ENCODE measurements around the gene CXCL12. TPM values are rescaled to one million over a fixed set of nuclear protein-coding genes. Genes with fewer than 3 reads are reported as not detected.

CXCL12 gene
- total RNA-seq, 1 experiment from 2014 or later = 0.47 TPM

DNA sequence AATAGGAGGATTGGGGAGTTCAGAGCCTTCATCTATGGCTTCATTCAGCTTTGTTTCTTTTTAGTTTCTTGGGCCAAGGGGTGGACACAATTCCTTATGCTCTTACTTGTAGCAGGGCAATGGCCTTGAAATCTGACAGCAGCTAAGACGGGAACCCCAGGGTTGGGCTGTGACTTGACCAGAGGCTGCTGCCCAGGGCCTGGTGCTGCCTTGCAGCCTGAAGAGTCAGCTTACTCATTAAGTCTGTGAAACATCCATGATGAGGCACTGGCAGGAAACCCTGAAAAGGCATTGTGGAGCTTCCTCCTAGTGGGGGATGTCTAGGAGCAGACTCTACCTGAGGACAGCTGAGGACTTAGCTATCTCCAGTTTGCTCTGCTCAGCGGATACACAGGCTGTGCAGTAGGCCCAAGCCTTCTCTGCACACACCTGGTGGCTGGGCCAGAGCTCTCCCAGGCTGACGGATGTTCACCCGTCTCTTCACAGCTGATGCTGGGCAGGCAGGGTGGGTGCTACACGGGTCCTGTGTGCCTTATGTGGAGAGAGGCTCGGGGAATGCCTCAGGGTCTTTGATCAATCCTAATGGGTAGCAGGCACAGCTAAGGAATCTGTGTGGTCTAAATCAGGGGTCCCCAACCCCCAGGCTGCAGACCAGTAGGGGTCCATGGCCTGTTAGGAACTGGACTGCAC, 17.8 kb downstream of the CXCL12 start:
- TF ChIP-seq SRF (IDR thresholded peaks at IDR 0.05; ENCODE audit: low read depth) = no peak
- TF ChIP-seq, protein P1, sequence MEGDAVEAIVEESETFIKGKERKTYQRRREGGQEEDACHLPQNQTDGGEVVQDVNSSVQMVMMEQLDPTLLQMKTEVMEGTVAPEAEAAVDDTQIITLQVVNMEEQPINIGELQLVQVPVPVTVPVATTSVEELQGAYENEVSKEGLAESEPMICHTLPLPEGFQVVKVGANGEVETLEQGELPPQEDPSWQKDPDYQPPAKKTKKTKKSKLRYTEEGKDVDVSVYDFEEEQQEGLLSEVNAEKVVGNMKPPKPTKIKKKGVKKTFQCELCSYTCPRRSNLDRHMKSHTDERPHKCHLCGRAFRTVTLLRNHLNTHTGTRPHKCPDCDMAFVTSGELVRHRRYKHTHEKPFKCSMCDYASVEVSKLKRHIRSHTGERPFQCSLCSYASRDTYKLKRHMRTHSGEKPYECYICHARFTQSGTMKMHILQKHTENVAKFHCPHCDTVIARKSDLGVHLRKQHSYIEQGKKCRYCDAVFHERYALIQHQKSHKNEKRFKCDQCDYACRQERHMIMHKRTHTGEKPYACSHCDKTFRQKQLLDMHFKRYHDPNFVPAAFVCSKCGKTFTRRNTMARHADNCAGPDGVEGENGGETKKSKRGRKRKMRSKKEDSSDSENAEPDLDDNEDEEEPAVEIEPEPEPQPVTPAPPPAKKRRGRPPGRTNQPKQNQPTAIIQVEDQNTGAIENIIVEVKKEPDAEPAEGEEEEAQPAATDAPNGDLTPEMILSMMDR (IDR thresholded peaks at IDR 0.05 in 2 of 3, conservative IDR thresholded peaks at IDR 0.05 in 1 of 3; ENCODE audit: borderline replicate concordance in 1 of 3, insufficient read depth in 1 of 3, low read depth in 2 of 3, low read length in 2 of 3) = no peak
- TF ChIP-seq MAX (IDR thresholded peaks at IDR 0.05) = no peak
- TF ChIP-seq SIN3A (IDR thresholded peaks at IDR 0.05; ENCODE audit: low read depth) = no peak
- no peak for TF ChIP-seq EZH2 (IDR thresholded peaks at IDR 0.05)
- no peak for TF ChIP-seq ZNF274 (IDR thresholded peaks at IDR 0.05; ENCODE audit: low read depth, low read length)
- no peak for TF ChIP-seq ZFX (IDR thresholded peaks at IDR 0.05)
- no peak for TF ChIP-seq EGR1 (IDR thresholded peaks at IDR 0.05; ENCODE audit: low read depth)
- TF ChIP-seq, protein P2, sequence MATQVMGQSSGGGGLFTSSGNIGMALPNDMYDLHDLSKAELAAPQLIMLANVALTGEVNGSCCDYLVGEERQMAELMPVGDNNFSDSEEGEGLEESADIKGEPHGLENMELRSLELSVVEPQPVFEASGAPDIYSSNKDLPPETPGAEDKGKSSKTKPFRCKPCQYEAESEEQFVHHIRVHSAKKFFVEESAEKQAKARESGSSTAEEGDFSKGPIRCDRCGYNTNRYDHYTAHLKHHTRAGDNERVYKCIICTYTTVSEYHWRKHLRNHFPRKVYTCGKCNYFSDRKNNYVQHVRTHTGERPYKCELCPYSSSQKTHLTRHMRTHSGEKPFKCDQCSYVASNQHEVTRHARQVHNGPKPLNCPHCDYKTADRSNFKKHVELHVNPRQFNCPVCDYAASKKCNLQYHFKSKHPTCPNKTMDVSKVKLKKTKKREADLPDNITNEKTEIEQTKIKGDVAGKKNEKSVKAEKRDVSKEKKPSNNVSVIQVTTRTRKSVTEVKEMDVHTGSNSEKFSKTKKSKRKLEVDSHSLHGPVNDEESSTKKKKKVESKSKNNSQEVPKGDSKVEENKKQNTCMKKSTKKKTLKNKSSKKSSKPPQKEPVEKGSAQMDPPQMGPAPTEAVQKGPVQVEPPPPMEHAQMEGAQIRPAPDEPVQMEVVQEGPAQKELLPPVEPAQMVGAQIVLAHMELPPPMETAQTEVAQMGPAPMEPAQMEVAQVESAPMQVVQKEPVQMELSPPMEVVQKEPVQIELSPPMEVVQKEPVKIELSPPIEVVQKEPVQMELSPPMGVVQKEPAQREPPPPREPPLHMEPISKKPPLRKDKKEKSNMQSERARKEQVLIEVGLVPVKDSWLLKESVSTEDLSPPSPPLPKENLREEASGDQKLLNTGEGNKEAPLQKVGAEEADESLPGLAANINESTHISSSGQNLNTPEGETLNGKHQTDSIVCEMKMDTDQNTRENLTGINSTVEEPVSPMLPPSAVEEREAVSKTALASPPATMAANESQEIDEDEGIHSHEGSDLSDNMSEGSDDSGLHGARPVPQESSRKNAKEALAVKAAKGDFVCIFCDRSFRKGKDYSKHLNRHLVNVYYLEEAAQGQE (IDR thresholded peaks at IDR 0.05; ENCODE audit: low read depth) = no peak
- no peak for TF ChIP-seq FOSL1 (IDR thresholded peaks at IDR 0.05; ENCODE audit: low read depth)
- TF ChIP-seq YY1 (IDR thresholded peaks at IDR 0.05; ENCODE audit: extremely low read depth, insufficient replicate concordance, low read depth, low read length) = no peak
- no peak for TF ChIP-seq TCF7L2 (IDR thresholded peaks at IDR 0.05; ENCODE audit: borderline replicate concordance, extremely low read depth, insufficient read depth, insufficient read length)
- no peak for TF ChIP-seq RAD21 (IDR thresholded peaks at IDR 0.05; ENCODE audit: low read depth)
- no peak overlapping the region for H3K9ac ChIP-seq (ENCODE audit: low read length)
- H4K20me1 ChIP-seq (ENCODE audit: insufficient read depth) = no peaks in the 10 kb centered on the region
- no peak overlapping the region for H2AFZ ChIP-seq (ENCODE audit: low read depth, low read length, poor library complexity, severe bottlenecking)
- no peaks in the 10 kb centered on the region for H3K36me3 ChIP-seq (ENCODE audit: control insufficient read depth in 1 of 2, insufficient read depth in 2 of 2, low read length in 2 of 2)
- no TSS peak for BruUV-seq (replicated peaks)
- H3K9me2 ChIP-seq (ENCODE audit: insufficient read depth) = no peaks in the 10 kb centered on the region
- ChIA-PET RAD21 (ENCODE audit: low non-redundant PET in 1 of 2, low total read pairs in 2 of 2, uncharacterized antibody in 2 of 2, unreplicated experiment in 2 of 2) (no interaction called here), CTCF (no interaction called here), POLR2A (no interaction called here)
- DNase-seq (ENCODE audit: low read depth, low spot score) (no peak), ATAC-seq (no peak)
- H3K4me1 ChIP-seq (ENCODE audit: control insufficient read depth in 1 of 2, insufficient read depth in 2 of 2, low read length in 2 of 2) = no peaks in the 10 kb centered on the region
- H3K4me2 ChIP-seq (ENCODE audit: low read length) = no peak overlapping the region
- H3K27me3 ChIP-seq (ENCODE audit: insufficient read depth, low read length) = peaks cover 27% of the 10 kb centered on the region
- H3K27ac ChIP-seq (ENCODE audit: low read depth, low read length) = no peak overlapping the region
- no peaks in the 10 kb centered on the region for H3K9me3 ChIP-seq (ENCODE audit: control insufficient read depth in 1 of 2, insufficient read depth in 1 of 2, low read depth in 1 of 2, low read length in 2 of 2)
- intact Hi-C loops (cut with micrococcal nuclease) = no loop called here
- no peak overlapping the region for H3K4me3 ChIP-seq (replicated peaks in 1 of 2; ENCODE audit: low read depth in 1 of 2, low read length in 2 of 2)
- no peaks in the 10 kb centered on the region for H3K79me2 ChIP-seq (ENCODE audit: insufficient read depth, low read length)
